ENCODE measurements around the gene CHCHD3.

CHCHD3 gene

DNA sequence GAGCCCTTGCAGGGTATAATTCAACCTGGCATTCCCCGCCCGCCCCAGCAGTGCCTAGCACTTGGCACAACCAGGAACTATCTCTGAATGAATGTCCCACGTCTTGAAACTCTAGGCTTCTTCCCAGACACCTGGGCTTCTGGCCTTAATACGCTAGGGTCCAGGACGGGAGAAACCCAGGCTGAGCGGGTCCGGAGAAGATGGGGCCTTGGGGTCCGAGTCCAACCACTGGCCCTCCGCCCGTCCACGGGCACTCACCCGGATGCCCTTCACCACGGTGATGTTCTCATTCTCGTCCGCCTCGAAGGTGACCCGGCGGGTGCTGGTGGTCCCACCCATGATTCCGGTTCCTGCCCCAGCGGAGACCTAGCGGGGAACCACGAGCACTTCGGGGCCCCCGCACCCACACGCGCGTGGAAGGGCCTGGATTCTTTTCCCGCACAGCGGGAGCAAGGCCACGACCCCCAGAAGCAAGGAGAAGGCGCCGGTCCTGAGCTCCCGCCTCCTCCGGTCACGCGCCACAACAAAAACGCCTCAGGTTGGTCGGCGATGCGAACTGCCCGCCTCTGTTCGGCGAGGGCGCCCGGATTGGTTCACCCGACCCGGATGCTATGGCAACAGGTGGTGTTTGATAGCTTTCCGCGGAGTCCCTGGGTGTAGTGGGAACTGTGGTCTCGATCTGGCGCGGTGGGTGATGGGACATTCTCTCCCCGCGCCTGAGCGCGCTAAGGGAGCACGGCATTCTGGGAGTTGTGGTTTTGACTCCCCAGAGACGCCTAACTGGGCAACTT, at the start of gene CHCHD3:
CHCHD3 (minus strand) TSS at position 492 of the 791 bp plus-strand sequence; CDS start at position 339, 153 bp downstream.
- DNase-seq: peak; percentile 97

DNA sequence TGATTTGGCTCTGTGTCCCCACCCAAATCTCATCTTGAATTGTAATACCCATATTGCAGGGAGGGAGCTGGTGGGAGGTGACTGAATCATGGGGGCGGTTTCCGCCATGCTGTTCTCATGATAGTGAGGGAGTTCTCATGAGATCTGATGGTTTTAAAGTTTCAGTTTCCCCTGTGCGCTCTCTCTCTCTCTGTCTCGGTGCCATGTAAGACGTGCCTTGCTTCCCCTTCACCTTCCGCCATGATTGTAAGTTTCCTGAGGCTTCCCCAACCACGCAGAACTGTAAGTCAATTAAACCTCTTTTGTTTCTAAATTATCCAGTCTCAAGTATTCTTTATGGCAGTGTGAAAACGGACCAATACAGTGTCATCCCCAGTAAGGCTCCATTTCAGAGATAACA, 48.3 kb upstream of the CHCHD3 start:
- DNase-seq: no peak

DNA sequence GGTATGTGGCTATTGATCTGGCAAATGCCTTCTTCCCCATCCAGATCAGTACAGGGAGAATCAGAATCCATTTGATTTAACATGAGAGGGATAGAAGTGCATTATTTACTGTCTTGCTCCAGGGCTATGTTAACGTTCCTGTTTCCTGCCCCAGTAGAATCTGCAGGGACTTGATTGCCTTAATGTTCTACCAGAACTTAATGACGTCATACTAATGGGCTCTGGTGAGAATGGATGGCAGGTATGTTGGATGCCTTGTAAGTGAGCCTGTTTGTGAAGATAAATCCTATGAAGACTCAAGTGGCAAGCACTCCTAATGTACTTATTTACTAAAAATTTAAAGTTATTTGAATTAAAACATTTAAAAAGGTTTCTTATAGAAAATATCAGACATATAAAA, 44.5 kb upstream of the CHCHD3 start:
- no peak for DNase-seq

DNA sequence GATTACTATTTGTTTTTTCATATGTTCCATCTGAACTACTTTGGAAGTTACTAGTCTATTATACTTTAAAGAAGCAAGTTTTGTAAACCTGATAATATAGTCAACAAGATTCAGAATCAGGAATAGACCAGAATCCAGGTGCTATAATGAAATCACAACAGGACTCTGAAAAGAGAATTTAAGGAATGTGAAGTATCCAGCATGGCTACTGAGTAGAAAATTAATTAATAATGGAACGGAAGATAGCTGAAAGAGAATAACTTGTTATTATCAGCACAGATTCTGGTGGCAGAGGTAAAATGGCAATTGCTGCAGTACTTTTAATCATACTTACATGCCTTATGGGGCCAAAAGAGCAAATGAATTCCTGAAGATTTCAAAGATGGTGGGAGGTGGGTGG, 43.1 kb upstream of the CHCHD3 start:
- DNase-seq: no peak

- DNase-seq: no peak
These were observed 39.4 kb upstream of the CHCHD3 start for GRCh38 chr7:133121175-133121844.

GRCh38 chr7:133119067-133119466, 37.2 kb upstream of the CHCHD3 start:
- DNase-seq: no peak

- DNase-seq: no peak
These were observed 36.4 kb upstream of the CHCHD3 start for GRCh38 chr7:133118261-133118660.

- DNase-seq: no peak
These were observed 35.6 kb upstream of the CHCHD3 start for GRCh38 chr7:133117452-133117851.

- no peak for DNase-seq
These were observed 33.7 kb upstream of the CHCHD3 start for GRCh38 chr7:133115596-133115995.

- DNase-seq: no peak
These were observed 32.6 kb upstream of the CHCHD3 start for GRCh38 chr7:133114519-133114918.

GRCh38 chr7:133112976-133113375, 31.1 kb upstream of the CHCHD3 start:
- no peak for DNase-seq

GRCh38 chr7:133112335-133112734, 30.4 kb upstream of the CHCHD3 start:
- DNase-seq: no peak

GRCh38 chr7:133110312-133110711, 28.4 kb upstream of the CHCHD3 start:
- DNase-seq: no peak

DNA sequence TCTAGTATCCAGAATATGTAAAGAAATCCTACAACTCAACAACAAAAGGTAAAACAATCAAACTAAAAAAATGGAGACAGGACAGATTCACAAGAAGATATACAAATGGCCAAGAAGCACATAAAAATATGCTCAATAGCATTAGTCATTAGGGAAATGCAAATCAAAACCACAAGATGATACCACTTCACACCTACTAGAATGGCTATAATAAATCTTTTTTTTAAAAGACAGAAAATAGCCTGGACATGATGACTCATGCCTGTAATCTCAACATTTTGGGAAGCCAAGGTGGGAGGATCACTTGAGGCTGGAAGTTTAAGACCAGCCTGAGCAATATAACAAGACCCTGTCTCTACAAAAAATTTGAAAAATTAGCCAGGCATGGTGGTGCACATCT, 27.9 kb upstream of the CHCHD3 start:
- DNase-seq: no peak

- DNase-seq: no peak
These were observed 26.1 kb upstream of the CHCHD3 start for GRCh38 chr7:133108023-133108422.

DNA sequence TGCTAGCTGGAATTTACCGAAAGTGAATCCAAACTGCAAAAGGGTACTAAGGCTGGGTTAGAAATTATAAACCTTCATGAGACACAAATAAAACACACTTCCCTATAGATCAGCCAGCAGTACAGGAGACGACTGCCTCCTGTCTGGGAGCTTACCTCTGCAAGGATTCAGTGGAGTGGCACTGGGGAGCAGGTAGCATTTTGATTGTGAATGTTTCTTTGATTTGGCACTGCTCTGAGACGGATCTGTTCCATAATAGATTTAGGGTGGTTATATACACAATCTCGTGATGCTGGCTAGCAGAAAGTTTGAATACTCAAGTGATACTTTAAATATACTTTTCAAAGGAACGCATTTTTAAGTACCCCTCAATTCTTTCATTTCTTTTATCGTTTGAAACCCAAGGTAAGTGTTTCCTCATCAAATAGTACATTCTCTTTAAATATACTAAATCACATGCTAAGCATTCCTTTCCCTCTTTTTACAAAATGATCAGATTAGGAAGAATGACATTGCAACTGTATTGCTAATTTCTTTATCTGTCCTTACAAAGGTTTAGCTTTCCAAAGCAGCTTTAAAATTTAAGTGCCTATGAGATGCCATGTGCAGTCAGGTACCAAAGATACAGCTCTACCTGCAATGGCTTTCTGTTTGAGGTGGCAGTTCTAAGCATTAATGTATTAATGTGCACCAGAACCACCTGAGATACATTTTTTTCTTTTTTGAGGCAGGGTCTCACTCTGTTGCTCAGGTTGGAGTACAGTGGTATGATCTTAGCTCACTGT, 20.6 kb upstream of the CHCHD3 start:
- DNase-seq: no peak

- DNase-seq: no peak
These were observed 17.9 kb upstream of the CHCHD3 start for GRCh38 chr7:133099633-133100286.

GRCh38 chr7:133095119-133095671, 13.3 kb upstream of the CHCHD3 start:
- DNase-seq: no peak

DNA sequence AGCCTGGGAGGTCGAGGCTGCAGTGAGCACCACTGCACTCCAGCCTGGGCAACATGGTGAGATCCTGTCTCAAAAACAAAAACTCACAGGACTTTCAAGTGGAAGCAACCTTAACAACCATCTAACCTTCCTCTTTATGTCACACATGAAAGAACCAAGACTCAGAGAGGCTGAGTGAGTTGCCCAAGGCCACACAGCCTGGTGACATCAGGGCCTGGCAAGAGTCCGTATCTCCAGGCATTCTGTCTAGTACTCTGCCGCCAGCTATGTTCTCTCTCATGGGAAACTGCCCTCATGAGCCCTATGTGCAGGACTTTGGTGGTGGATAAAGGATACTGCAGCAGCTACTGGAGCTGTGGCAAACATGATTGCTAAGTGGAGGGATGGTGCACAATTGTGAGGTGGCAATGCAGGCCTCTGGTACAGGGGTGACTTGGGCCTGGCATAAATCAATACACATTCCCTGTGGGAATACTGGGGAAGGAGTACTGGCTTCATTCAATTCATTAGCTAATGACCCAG, 10.1 kb upstream of the CHCHD3 start:
- DNase-seq: no peak

DNA sequence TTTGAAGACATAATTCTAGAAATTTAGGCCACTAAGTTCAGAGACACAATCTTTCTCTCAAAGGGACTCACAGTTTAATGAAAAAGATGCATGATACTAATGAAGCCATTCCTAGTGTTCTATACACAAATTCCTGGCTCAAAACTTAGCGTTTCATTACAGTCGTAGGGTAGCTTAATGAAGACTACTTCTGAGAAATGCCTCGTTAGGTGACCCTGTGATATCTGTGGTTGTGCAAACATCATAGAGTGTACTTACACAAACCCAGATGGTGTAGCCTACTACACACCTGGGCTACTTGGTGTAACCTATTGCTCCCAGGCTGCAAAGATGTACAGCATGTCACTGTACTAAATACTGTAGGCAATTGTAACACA, 488 bp upstream of the CHCHD3 start:
- DNase-seq: no peak

DNA sequence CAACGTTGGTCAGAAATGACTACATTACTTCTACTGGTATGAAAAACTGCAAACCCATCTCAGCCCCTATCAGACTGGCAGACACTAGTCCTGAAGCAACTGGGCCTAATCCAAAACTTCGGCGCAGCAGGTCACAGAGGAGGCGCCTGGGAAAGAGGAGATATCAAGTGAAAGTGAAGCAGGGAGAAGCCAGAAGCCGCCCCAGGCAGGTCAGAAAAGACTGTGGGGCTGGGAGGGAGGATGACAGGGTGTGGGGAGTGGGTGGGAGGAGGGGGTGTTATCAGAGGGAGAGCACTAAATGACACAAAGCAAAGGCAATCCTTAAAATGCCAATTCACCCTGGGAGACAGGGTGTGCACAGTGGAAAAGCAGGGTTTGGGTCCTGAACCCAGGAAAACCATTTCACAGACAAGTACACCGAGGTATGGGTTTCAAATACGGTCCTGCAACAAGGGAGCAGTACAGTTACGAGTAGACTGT, 731 bp downstream of the CHCHD3 start:
- DNase-seq: no peak

DNA sequence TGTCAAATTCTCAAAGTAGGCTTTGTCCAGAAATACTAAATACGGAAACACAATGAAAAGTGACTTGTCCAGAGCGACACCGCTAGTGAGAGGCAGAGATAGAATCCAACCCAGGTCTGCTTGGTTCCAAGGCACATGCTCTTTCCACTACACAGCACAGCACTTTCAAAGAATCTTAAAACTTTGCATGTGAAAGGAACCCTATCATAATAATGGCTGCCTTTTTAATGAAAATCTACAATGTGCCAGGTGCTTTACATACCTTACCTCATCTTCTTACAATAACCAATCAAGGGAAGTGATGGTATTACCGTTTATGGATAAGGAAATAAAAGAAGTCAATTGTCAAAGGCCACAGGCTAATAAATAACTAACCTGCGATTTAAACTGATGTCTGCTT, 2.6 kb downstream of the CHCHD3 start:
- DNase-seq: no peak

DNA sequence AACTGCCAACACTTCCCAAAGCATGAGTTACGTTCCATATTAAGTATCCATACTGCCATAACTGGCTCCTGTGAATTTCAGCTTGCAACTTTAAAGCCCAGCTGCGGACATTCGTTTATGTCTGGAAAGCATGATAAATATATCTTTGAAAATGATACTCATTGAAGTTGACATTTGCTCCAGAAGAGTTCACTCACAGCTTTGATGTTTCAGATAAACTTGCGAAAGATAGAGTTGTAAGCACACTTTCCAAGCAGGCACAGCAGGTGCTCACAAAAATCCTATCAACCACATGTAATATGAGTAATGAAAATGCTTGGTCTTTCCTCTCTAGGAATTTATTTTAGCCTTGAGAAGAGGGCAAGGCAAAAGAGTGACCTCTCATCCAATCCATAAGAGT, 4.5 kb downstream of the CHCHD3 start:
- no peak for DNase-seq
